Activated CD8-positive, alpha-beta memory T cell treated with anti-CD3 and anti-CD28 coated beads, Interleukin-2, amount 50 U/mL, for 1 hour (primary cell): ENCODE measurements around the gene C16orf95.
"Not testable (repeated sequence)": the region's sequence is repeated elsewhere in the genome, so short reads cannot be mapped to it uniquely, and the experiment has no call there.

Experiments
- DNase-seq: peaks from one replicate; pipeline ENCODE4 v3.0.0-alpha.2; 2020; ENCODE audit errors: extremely low read depth

The C16orf95 gene

GRCh38 chr16:87286839-87287626 is 30.2 kb downstream of the C16orf95 start:
- DNase-seq, result no peak

- DNase-seq, result no peak
Measured at GRCh38 chr16:87284183-87284582, 33.0 kb downstream of the C16orf95 start.

- DNase-seq, result no peak
Measured at GRCh38 chr16:87279094-87279658, 38.0 kb downstream of the C16orf95 start.

GRCh38 chr16:87278191-87279093 is 38.8 kb downstream of the C16orf95 start:
- DNase-seq, result no peak

- DNase-seq, result no peak
Measured at GRCh38 chr16:87276924-87277323, 40.3 kb downstream of the C16orf95 start.

- DNase-seq, result no peak
Measured at GRCh38 chr16:87276091-87276701, 41.0 kb downstream of the C16orf95 start.

GRCh38 chr16:87274794-87275193 is 42.4 kb downstream of the C16orf95 start:
- DNase-seq, result no peak

GRCh38 chr16:87273471-87274030 is 43.6 kb downstream of the C16orf95 start:
- DNase-seq, result no peak

- DNase-seq, result no peak
Measured at GRCh38 chr16:87271256-87271655, 45.9 kb downstream of the C16orf95 start.

GRCh38 chr16:87267566-87267965 is 49.6 kb downstream of the C16orf95 start:
- DNase-seq, result no peak

GRCh38 chr16:87266846-87267245 is 50.3 kb downstream of the C16orf95 start:
- no peak for DNase-seq

GRCh38 chr16:87265261-87265660 is 51.9 kb downstream of the C16orf95 start:
- no peak for DNase-seq

GRCh38 chr16:87264634-87265033 is 52.6 kb downstream of the C16orf95 start:
- DNase-seq, result no peak

- DNase-seq, result no peak
Measured at GRCh38 chr16:87263418-87264052, 53.7 kb downstream of the C16orf95 start.

GRCh38 chr16:87259431-87259830 is 57.8 kb downstream of the C16orf95 start:
- DNase-seq, result no peak

- DNase-seq, result not testable (repeated sequence)
Measured at GRCh38 chr16:87258653-87259052, 58.5 kb downstream of the C16orf95 start.

GRCh38 chr16:87255866-87256265 is 61.3 kb downstream of the C16orf95 start:
- no peak for DNase-seq

GRCh38 chr16:87254734-87255133 is 62.5 kb downstream of the C16orf95 start:
- DNase-seq, result no peak

- no peak for DNase-seq
Measured at GRCh38 chr16:87254296-87254695, 62.9 kb downstream of the C16orf95 start.

- no peak for DNase-seq
Measured at GRCh38 chr16:87253536-87253935, 63.7 kb downstream of the C16orf95 start.
